Measurements from ENCODE around the gene EIF2AK2. TPM values are rescaled to one million over a fixed set of nuclear protein-coding genes. Genes with fewer than 3 reads are reported as not detected.

The EIF2AK2 gene
- total and polyA plus RNA-seq, 3 donors from 2014 or later, result 8.5 to 23.7 (median 15.7) TPM

GRCh38 chr2:37052600-37053332, 104.0 kb downstream of the EIF2AK2 start:
- DNase-seq, result no peak
- Histone ChIP-seq H3K4me3 (no peak overlapping the region), H3K27ac (no peak overlapping the region), H3K9me3 (no peaks in the 10 kb centered on the region), H3K4me1 (no peaks in the 10 kb centered on the region), H3K27me3 (no peaks in the 10 kb centered on the region), H3K36me3 (ENCODE audit: low read depth, missing control alignments) (no peaks in the 10 kb centered on the region)
- WGBS, 2 donors, result 87 to 91% methylated on average over 5 of the region's 5 CpGs
- intact Hi-C loops (cut with DNase I; ENCODE audit: low total_unique reads), result no loop called here
- TF ChIP-seq CTCF (IDR thresholded peaks at IDR 0.05), result no peak
- TF ChIP-seq POLR2A (IDR thresholded peaks at IDR 0.05), result no peak

Other genes starting within 250 kb of the EIF2AK2 start
- gene STRN, start 190.4 kb downstream of the EIF2AK2 start, total RNA-seq, result 10 to 100 TPM; 34.8 to 37.1 TPM
- gene STRN, start 190.4 kb downstream of the EIF2AK2 start, polyA plus RNA-seq (ENCODE audit: insufficient read depth, low read depth, low replicate concordance), result 13.9 TPM
- gene HEATR5B, start 72.6 kb downstream of the EIF2AK2 start, total RNA-seq, result 10 to 100 TPM; 35.7 to 41.6 TPM
- gene HEATR5B, start 72.6 kb downstream of the EIF2AK2 start, polyA plus RNA-seq (ENCODE audit: insufficient read depth, low read depth, low replicate concordance), result 12.9 TPM
- gene GPATCH11, start 72.5 kb downstream of the EIF2AK2 start, total RNA-seq, result 10 to 100 TPM; 16.6 to 21.6 TPM
- gene GPATCH11, start 72.5 kb downstream of the EIF2AK2 start, polyA plus RNA-seq (ENCODE audit: insufficient read depth, low read depth, low replicate concordance), result 13.5 TPM
- 1 to 10 TPM in 1 of 2 donors, under 1 TPM in 1; 0.31 to 3.8 TPM for gene SULT6B1, start 31.7 kb upstream of the EIF2AK2 start, total RNA-seq
- 1.7 TPM for gene SULT6B1, start 31.7 kb upstream of the EIF2AK2 start, polyA plus RNA-seq (ENCODE audit: insufficient read depth, low read depth, low replicate concordance)
- gene CEBPZOS, start 39.5 kb upstream of the EIF2AK2 start, total RNA-seq, result 10 to 100 TPM; 26.9 to 34.6 TPM
- 41.3 TPM for gene CEBPZOS, start 39.5 kb upstream of the EIF2AK2 start, polyA plus RNA-seq (ENCODE audit: insufficient read depth, low read depth, low replicate concordance)
- gene CEBPZ, start 74.6 kb upstream of the EIF2AK2 start, total RNA-seq, result 10 to 100 TPM; 50.5 to 60.9 TPM
- gene CEBPZ, start 74.6 kb upstream of the EIF2AK2 start, polyA plus RNA-seq (ENCODE audit: insufficient read depth, low read depth, low replicate concordance), result 29.5 TPM
- 10 to 100 TPM; 47.2 to 60.6 TPM for gene NDUFAF7, start 74.7 kb upstream of the EIF2AK2 start, total RNA-seq
- gene NDUFAF7, start 74.7 kb upstream of the EIF2AK2 start, polyA plus RNA-seq (ENCODE audit: insufficient read depth, low read depth, low replicate concordance), result 170 TPM
- gene PRKD3, start 167.9 kb upstream of the EIF2AK2 start, total RNA-seq, result 10 to 100 TPM; 46.0 to 78.1 TPM
- gene PRKD3, start 167.9 kb upstream of the EIF2AK2 start, polyA plus RNA-seq (ENCODE audit: insufficient read depth, low read depth, low replicate concordance), result 52.3 TPM
- gene QPCT, start 187.7 kb upstream of the EIF2AK2 start, total RNA-seq, result 1 to 10 TPM; 2.9 to 3.2 TPM
- 5.6 TPM for gene QPCT, start 187.7 kb upstream of the EIF2AK2 start, polyA plus RNA-seq (ENCODE audit: insufficient read depth, low read depth, low replicate concordance)